Activated CD8-positive, alpha-beta memory T cell treated with anti-CD3 and anti-CD28 coated beads for 4 hours (primary cell): ENCODE measurements around the gene OPCML.

Experiments used
- DNase-seq, 2 donors: peaks; one replicate each; pipeline ENCODE4 v3.0.0-alpha.2; 2020; ENCODE audit warnings: low read depth in 2 of 2

Gene OPCML

GRCh38 chr11:133503236-133503635, 29.1 kb downstream of the OPCML start:
- DNase-seq = no peak

- no peak for DNase-seq
These were observed 30.4 kb downstream of the OPCML start for GRCh38 chr11:133501643-133502539.

GRCh38 chr11:133500936-133501335, 31.4 kb downstream of the OPCML start:
- no peak for DNase-seq

GRCh38 chr11:133500435-133500834, 31.9 kb downstream of the OPCML start:
- DNase-seq = no peak

GRCh38 chr11:133498969-133499368, 33.3 kb downstream of the OPCML start:
- no peak for DNase-seq

- DNase-seq = no peak
These were observed 34.7 kb downstream of the OPCML start for GRCh38 chr11:133497477-133498140.

GRCh38 chr11:133492895-133493294, 39.4 kb downstream of the OPCML start:
- DNase-seq = no peak

GRCh38 chr11:133491680-133492383, 40.5 kb downstream of the OPCML start:
- no peak for DNase-seq

GRCh38 chr11:133480722-133481121, 51.6 kb downstream of the OPCML start:
- DNase-seq = no peak

GRCh38 chr11:133479209-133479608, 53.1 kb downstream of the OPCML start:
- no peak for DNase-seq

GRCh38 chr11:133477251-133477625, 55.1 kb downstream of the OPCML start:
- DNase-seq = no peak

- DNase-seq = no peak
These were observed 55.6 kb downstream of the OPCML start for GRCh38 chr11:133476570-133477250.

- DNase-seq = no peak
These were observed 57.8 kb downstream of the OPCML start for GRCh38 chr11:133474461-133474860.

GRCh38 chr11:133467686-133468085, 64.6 kb downstream of the OPCML start:
- DNase-seq = no peak

GRCh38 chr11:133443206-133443747, 89.0 kb downstream of the OPCML start:
- no peak for DNase-seq

GRCh38 chr11:133441964-133442660, 90.2 kb downstream of the OPCML start:
- no peak for DNase-seq

- DNase-seq = no peak
These were observed 106.3 kb downstream of the OPCML start for GRCh38 chr11:133425992-133426391.

- DNase-seq = no peak
These were observed 107.1 kb downstream of the OPCML start for GRCh38 chr11:133425245-133425644.

- DNase-seq = no peak
These were observed 114.1 kb downstream of the OPCML start for GRCh38 chr11:133418218-133418617.

- DNase-seq = no peak
These were observed 117.8 kb downstream of the OPCML start for GRCh38 chr11:133414506-133414905.

GRCh38 chr11:133413703-133414102, 118.6 kb downstream of the OPCML start:
- DNase-seq = no peak
